GM12878 (cell line): ENCODE data around the gene CA9. TPM values are rescaled to one million over a fixed set of nuclear protein-coding genes. Genes with fewer than 3 reads are reported as not detected.

Experiments
- CBX3 ChIP-seq: fragments of 200-600 bp; sonication (generic); IDR thresholded peaks from 2 replicates; pipeline ENCODE4 v1.6.1; 2016; ENCODE audit warnings: low read depth, borderline replicate concordance
- CHD1 ChIP-seq: IDR thresholded peaks from 2 replicates; pipeline ENCODE4 v1.6.1; 2012; ENCODE audit warnings: low read depth, low read length, improper control_type of control experiment
- CHD4 ChIP-seq: fragments of 200-600 bp; sonication (generic); IDR thresholded peaks from 2 replicates; pipeline ENCODE4 v1.6.1; 2016; ENCODE audit warnings: mild to moderate bottlenecking
- CUX1 ChIP-seq: IDR thresholded peaks from 2 replicates; pipeline ENCODE4 v1.6.1; 2012; ENCODE audit warnings: improper control_type of control experiment, low read depth, low read length; ENCODE audit not compliant: insufficient replicate concordance
- HCFC1 ChIP-seq: fragments of 150-350 bp; IDR thresholded peaks from 2 replicates; pipeline ENCODE4 v1.6.1; 2014; ENCODE audit warnings: low read length
- IRF3 ChIP-seq: fragments of 450-650 bp; IDR thresholded peaks from 2 replicates; pipeline ENCODE4 v1.6.1; 2014; ENCODE audit warnings: mild to moderate bottlenecking
- PML ChIP-seq: IDR thresholded peaks from 2 replicates; pipeline ENCODE4 v1.6.1; 2012; ENCODE audit warnings: low read length, inconsistent platforms
- RAD51 ChIP-seq: fragments of 450-650 bp; IDR thresholded peaks from 2 replicates; pipeline ENCODE4 v1.6.1; 2016; ENCODE audit warnings: moderate library complexity, mild to moderate bottlenecking, inconsistent platforms
- RCOR1 ChIP-seq: conservative IDR thresholded peaks from 2 replicates; pipeline ENCODE4 v1.6.1; 2012; ENCODE audit warnings: low read depth, low read length, improper control_type of control experiment
- RELB ChIP-seq: fragments of 450-650 bp; IDR thresholded peaks from 2 replicates; pipeline ENCODE4 v1.6.1; 2017; ENCODE audit warnings: low read depth, mild to moderate bottlenecking, moderate library complexity
- SKIL ChIP-seq: fragments of 450-650 bp; IDR thresholded peaks from 2 replicates; pipeline ENCODE4 v1.6.1; 2017; ENCODE audit warnings: mild to moderate bottlenecking, low read depth, inconsistent platforms; ENCODE audit not compliant: poor library complexity, severe bottlenecking
- SPI1 ChIP-seq: IDR thresholded peaks from 2 replicates; pipeline ENCODE4 v1.6.1; 2011; ENCODE audit warnings: low read depth, mild to moderate bottlenecking, low read length, moderate library complexity, borderline replicate concordance; ENCODE audit not compliant: insufficient read depth
- TCF7 ChIP-seq: IDR thresholded peaks from 2 replicates; pipeline ENCODE4 v1.6.1; 2014; ENCODE audit warnings: antibody characterized with exemption, borderline replicate concordance
- YY1 ChIP-seq: IDR thresholded peaks from 2 replicates; pipeline ENCODE4 v1.6.1; 2011; ENCODE audit warnings: low read depth, mild to moderate bottlenecking, low read length
- ZBTB40 ChIP-seq: fragments of 450-650 bp; IDR thresholded peaks from 2 replicates; pipeline ENCODE4 v1.6.1; 2016; ENCODE audit warnings: mild to moderate bottlenecking, moderate library complexity, borderline replicate concordance
- polyA plus RNA-seq, 11 experiments: library from polyadenylated mRNA; depleted of rRNA in 4 of 11; unstranded in 6 of 11; stranded (reverse) in 5 of 11; fragments of >200 nt; fragmentation: Nextera tagmentation in 4 of 11; fragmentation: Illumina TruSeq in 1 of 11; extraction: Ambion mirVana in 4 of 11; extraction: Trizol in 1 of 11; gene quantifications; 1 replicate in 1 of 11; 2 replicates in 10 of 11; pipeline versions ENCODE4 v1.2.1 to v1.2.3, GENCODE V29; 2011 to 2016; ENCODE audit warnings: inconsistent platforms in 2 of 11, missing spikeins in 2 of 11, low read depth in 1 of 11
- total RNA-seq, 4 experiments: library from RNA; depleted of rRNA in 3 of 4; stranded (reverse); fragments of >200 nt in 3 of 4; fragmentation: Illumina TruSeq in 1 of 4; extraction: Trizol in 1 of 4; gene quantifications; 2 replicates each; pipeline versions ENCODE4 v1.2.1 to v1.2.3, GENCODE V29; 2013 to 2021

Gene CA9
- total and polyA plus RNA-seq, 10 of the 15 experiments (the other 5 are each of a cell fraction or from before 2014, with no cell fraction given), result 0.53 to 6.6 (median 1.2) TPM

GRCh38 chr9:35658137-35658967, 15.4 kb upstream of the CA9 start, which contains the start of gene CCDC107 (continued):
- TF ChIP-seq ZBTB40, result no peak
- no peak for TF ChIP-seq RCOR1
- peak; percentile 94 for TF ChIP-seq YY1
- peak; percentile 7; the same call in 1 of the 2 replicates for TF ChIP-seq HCFC1
- no peak for TF ChIP-seq TCF7
- TF ChIP-seq RELB, result no peak
- TF ChIP-seq CUX1, result no peak
- no peak for TF ChIP-seq CHD1
- no peak for TF ChIP-seq CBX3
- TF ChIP-seq IRF3, result no peak
- TF ChIP-seq SPI1, result no peak
- TF ChIP-seq SKIL, result peak; percentile 15
- TF ChIP-seq PML, result no peak
- no peak for TF ChIP-seq CHD4
- TF ChIP-seq RAD51, result no peak
